Progenitor cell of endocrine pancreas (in vitro differentiated cells): ENCODE results near the gene MAB21L4. TPM values are rescaled to one million over a fixed set of nuclear protein-coding genes. Genes with fewer than 3 reads are reported as not detected.
A peak's percentile ranks its signal among the peaks of the same experiment; 100 is the strongest.

Experiments used
- DNase-seq: peaks from one replicate; pipeline ENCODE4 v3.0.0; 2021; ENCODE audit warnings: low spot score; ENCODE audit not compliant: unreplicated experiment
- H3K27ac Mint-ChIP-seq: 2 replicates; pipeline ENCODE4 v1.8.0; 2021; ENCODE audit warnings: mild to moderate bottlenecking, moderate library complexity, mixed read lengths
- H3K27me3 Mint-ChIP-seq: 2 replicates; pipeline ENCODE4 v1.8.0; 2021; ENCODE audit warnings: mixed read lengths
- H3K36me3 Mint-ChIP-seq: 2 replicates; pipeline ENCODE4 v1.8.0; 2022; ENCODE audit warnings: mixed read lengths; ENCODE audit not compliant: insufficient read depth
- H3K4me1 Mint-ChIP-seq: 2 replicates; pipeline ENCODE4 v1.8.0; 2021; ENCODE audit warnings: low read depth, mixed read lengths
- H3K4me3 Mint-ChIP-seq: 2 replicates; pipeline ENCODE4 v1.8.0; 2021; ENCODE audit warnings: low read depth, mild to moderate bottlenecking, moderate library complexity, mixed read lengths
- H3K9me3 Mint-ChIP-seq: 2 replicates; pipeline ENCODE4 v1.8.0; 2021; ENCODE audit warnings: low read depth, mixed read lengths
- CTCF ChIP-seq: fragments of 200-600 bp; sonication (generic); IDR thresholded peaks from one replicate; pipeline ENCODE4 v1.5.0; 2021; ENCODE audit warnings: antibody characterized with exemption, mild to moderate bottlenecking; ENCODE audit not compliant: unreplicated experiment
- total RNA-seq: library from RNA; stranded (reverse); gene quantifications from 2 replicates; pipeline ENCODE4 v1.2.1, GENCODE V29; 2021

The MAB21L4 gene
- total RNA-seq, 1 donor from 2014 or later, result 9.7 TPM

- no peak for TF ChIP-seq CTCF
- Mint-ChIP-seq H3K27me3 (no peaks in the 10 kb centered on the region), H3K9me3 (peaks cover 6% of the 10 kb centered on the region), H3K36me3 (no peaks in the 10 kb centered on the region), H3K27ac (no peak overlapping the region), H3K4me3 (no peak overlapping the region), H3K4me1 (peaks cover 10% of the 10 kb centered on the region)
- no peak for DNase-seq
These were observed 1.1 kb upstream of the MAB21L4 start for GRCh38 chr2:240896871-240897692.

GRCh38 chr2:240896394-240896793, 438 bp upstream of the MAB21L4 start:
- Mint-ChIP-seq H3K4me3 (no peak overlapping the region), H3K27ac (no peak overlapping the region), H3K9me3 (peaks cover 6% of the 10 kb centered on the region), H3K36me3 (no peaks in the 10 kb centered on the region), H3K4me1 (peaks cover 10% of the 10 kb centered on the region), H3K27me3 (no peaks in the 10 kb centered on the region)
- no peak for DNase-seq
- TF ChIP-seq CTCF, result no peak

GRCh38 chr2:240894836-240895558, 959 bp downstream of the MAB21L4 start:
- no peak for TF ChIP-seq CTCF
- H3K27ac Mint-ChIP-seq, result peak overlapping the region; percentile 69
- peak overlapping the region; percentile 47 for H3K4me3 Mint-ChIP-seq
- no peaks in the 10 kb centered on the region for H3K27me3 Mint-ChIP-seq
- no peak for DNase-seq
- peaks cover 10% of the 10 kb centered on the region for H3K4me1 Mint-ChIP-seq
- no peaks in the 10 kb centered on the region for H3K36me3 Mint-ChIP-seq
- H3K9me3 Mint-ChIP-seq, result no peaks in the 10 kb centered on the region

GRCh38 chr2:240894006-240894405, 1.9 kb downstream of the MAB21L4 start:
- Mint-ChIP-seq H3K27me3 (no peaks in the 10 kb centered on the region), H3K9me3 (no peaks in the 10 kb centered on the region), H3K4me3 (no peak overlapping the region), H3K36me3 (no peaks in the 10 kb centered on the region), H3K27ac (no peak overlapping the region), H3K4me1 (peaks cover 10% of the 10 kb centered on the region)
- TF ChIP-seq CTCF, result no peak
- no peak for DNase-seq

- DNase-seq, result no peak
- peak overlapping the region; percentile 92 for H3K27ac Mint-ChIP-seq
- peak overlapping the region; percentile 41 for H3K4me3 Mint-ChIP-seq
- peaks cover 10% of the 10 kb centered on the region for H3K4me1 Mint-ChIP-seq
- peak; percentile 38 for TF ChIP-seq CTCF
- H3K36me3 Mint-ChIP-seq, result no peaks in the 10 kb centered on the region
- no peaks in the 10 kb centered on the region for H3K27me3 Mint-ChIP-seq
- no peaks in the 10 kb centered on the region for H3K9me3 Mint-ChIP-seq
These were observed 2.6 kb downstream of the MAB21L4 start for GRCh38 chr2:240893363-240893844.
